Stimulated activated CD8-positive, alpha-beta memory T cell treated with anti-CD3 and anti-CD28 coated beads, Interleukin-7, amount 100 ng/mL, for 1 hour (primary cell): ENCODE measurements around the gene DNAJA4.
"Not testable (repeated sequence)": the region's sequence is repeated elsewhere in the genome, so short reads cannot be mapped to it uniquely, and the experiment has no call there.

ENCODE experiments used
- DNase-seq, 2 donors: peaks; one replicate each; pipeline ENCODE4 v3.0.0-alpha.2; 2020; ENCODE audit warnings: low read depth in 2 of 2

Gene DNAJA4

DNA sequence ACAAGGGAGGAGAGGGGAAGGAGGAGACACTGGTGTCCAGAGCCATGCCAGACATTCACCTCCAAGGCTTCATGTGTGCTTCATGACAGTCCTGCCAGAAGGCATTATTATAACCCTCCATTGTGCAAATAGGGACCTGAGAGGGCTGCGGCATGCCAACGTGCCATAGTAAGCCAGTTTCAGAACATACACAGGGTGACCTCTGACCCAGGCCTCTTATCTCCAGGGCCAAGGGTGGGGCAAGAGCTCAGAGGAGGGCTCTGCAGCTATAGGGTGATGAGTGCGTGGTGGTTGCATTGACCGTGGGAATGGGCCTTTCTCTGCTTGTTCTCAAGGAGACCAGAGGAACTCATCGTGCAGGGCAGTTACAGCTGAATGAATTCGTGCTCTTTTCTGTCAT, 20.3 kb upstream of the DNAJA4 start:
- DNase-seq: no peak

DNA sequence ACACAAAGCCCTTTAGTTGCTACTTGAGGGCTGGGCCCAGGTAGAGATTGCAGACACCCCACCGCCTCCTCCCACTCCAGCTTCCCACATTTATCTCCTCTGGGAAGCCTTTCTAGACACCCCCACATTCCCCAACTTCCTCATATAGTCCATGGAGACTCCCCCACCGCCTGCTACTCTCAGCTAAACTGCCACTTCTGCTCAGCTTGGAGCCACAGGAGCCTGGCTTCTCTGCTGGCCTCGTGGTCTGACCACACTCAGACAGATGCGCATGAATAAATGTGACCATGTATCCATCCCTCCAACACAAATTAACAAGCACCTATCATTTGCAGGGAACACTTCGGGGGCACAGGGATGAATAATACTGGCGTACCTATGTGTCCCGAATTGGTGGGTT, 19.5 kb upstream of the DNAJA4 start:
- no peak for DNase-seq

DNA sequence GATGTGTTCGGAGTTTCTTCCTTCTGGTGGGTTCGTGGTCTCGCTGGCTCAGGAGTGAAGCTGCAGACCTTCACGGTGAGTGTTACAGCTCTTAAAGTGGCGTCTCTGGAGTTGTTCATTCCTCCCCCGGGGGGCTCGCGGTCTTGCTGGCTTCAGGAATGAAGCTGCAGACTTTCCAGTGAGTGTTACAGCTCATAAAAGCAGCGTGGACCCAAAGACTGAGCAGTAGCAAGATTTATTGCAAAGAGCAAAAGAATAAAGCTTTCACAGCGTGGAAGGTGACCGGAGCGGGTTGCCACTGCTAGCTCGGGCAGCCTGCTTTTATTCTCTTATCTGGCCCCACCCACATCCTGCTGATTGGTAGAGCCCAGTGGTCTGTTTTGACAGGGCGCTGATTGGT, 19.0 kb upstream of the DNAJA4 start:
- DNase-seq: not testable (repeated sequence)

DNA sequence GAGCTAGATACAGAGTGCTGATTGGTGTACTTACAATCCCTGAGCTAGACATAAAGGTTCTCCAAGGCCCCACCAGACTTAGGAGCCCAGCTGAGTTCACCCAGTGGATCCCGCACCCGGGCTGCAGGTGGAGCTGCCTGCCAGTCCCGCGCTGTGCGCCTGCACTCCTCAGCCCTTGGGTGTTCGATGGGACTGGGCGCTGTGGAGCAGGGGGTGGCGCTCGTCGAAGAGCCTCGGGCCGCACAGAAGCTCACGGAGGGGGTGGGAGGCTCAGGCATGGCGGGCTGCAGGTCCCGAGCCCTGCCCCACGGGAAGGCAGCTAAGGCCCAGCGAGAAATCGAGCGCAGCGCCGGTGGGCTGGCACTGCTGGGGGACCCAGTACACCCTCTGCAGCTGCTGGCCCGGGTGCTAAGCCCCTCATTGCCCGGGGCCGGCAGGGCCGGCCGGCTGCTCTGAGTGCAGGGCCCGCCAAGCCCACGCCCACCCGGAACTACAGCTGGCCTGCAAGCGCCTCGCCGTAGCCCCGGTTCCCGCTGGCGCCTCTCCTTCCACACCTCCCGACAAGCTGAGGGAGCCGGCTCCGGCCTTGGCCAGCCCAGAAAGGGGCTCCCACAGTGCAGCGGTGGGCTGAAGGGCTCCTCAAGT, 18.3 kb upstream of the DNAJA4 start:
- not testable (repeated sequence) for DNase-seq

DNA sequence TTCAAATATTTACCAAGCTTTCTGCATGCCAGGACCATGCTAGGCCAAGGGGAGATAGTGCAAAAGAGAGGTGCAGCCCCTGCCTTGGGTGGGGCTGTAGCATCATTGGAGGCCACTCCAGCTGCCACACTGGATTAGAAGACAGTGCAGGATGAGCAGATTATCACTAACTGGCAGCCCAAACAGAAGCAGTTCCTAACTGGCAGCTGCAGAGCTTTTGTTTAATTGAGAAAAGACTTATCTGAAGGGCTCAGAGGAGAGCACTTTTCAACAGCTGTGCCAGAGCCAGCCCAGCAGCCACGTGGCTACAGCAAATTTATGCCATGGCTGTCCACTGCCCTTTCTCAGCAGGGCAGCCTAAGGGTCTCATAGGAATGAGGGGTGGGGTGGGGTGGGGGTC, 16.5 kb upstream of the DNAJA4 start:
- no peak for DNase-seq

DNA sequence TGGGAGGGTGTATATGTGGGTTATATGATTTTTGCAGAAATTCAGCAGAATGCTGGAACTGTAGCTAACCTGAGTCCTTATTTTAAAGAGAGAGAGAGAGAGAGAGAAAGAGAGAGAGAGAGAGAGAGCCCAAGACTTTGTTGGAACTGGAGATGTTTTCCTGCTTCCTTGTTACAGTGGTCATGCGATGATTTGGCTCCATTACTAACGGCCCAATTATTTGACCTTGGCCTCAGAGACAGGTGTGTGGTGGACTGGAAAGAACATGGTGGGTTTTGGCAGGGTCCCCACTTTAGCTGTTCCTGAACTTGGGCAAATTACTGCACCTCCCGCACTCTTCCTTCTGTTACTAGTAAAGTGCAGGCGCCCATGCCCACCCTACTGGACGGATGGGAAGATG, 15.2 kb upstream of the DNAJA4 start:
- no peak for DNase-seq

DNA sequence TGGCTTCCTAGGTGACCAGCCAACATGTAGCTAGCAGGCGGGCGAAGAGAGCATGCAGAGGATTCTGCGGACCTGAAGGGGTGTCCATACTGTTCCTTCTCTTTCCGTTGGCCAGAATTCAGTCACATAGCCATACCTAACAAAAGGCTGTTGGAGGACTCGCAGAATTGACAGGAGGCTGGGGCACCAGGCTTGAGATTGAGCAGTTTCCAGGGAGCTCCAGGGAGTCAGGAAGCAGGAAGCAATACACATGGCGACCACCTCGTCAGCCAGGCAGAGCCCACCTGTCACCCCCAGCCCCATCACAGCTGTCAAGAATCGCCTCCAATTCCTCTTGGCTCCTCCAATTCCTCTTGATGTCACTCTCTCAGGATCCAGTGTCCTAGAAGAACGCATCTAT, 13.2 kb upstream of the DNAJA4 start:
- no peak for DNase-seq

DNA sequence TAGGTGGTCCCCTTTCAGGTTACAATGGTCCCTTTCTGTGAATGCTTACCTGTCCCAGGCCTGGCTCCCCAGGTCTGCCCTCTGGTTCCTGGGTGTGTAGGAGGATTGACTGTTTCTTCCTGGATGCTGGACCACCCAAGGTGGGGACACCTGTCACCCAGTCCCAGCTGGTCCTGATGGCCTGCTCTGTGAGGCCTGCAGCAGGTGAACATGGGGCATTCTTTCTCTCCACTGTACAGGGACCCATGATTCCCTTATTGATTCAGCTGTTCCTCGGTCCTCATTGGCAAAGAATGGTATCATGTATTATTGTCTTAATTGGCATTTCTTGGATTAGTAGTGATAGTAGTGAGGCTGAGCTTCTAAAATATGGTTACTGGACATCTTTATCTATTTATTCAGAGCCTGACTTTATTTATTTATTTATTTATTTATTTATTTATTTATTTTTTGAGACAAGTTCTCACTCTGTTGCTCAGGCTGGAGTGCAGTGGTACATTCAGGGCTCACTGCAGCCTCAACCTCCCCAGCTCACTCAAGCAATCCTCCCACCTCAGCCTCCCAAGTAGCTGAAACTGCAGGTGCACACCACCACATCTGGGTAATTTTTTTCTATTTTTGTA, 8.8 kb upstream of the DNAJA4 start:
- DNase-seq: no peak

DNA sequence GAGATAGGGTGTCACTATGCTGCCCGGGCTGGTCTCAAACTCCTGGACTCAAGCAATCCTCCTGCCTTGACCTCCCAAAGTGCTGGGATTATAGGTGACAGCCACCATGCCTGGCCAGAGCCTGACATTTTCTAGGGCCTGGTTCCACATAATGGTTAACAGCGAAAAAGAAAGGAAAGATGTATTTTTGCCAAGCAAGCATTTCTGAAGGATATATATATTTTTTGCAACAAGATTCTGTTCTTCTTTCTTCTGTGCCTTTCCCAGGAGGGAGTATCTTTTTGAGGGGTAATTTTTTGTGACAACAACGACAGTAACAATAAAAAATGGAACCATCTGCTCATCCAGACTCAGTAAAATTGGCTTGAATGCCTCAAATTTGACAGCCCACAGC, 8.3 kb upstream of the DNAJA4 start:
- DNase-seq: no peak

DNA sequence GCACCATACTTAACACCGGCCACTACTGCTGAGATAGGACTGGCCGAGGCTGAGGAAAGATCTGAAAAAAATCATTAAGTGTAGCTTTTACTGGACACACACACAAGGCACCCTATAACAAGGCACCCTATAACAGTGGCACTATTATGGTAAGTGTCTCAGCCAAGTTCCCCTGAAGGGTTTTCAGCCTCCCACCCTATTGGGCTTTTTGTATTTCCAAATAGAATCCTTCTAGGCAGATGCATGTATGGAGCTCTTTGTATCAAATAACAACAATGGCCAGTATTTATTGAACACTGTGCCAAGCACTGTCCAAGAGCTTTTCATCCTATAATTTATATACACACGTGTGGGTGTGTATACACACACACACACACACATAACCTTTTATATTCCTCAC, 6.7 kb upstream of the DNAJA4 start:
- no peak for DNase-seq

DNA sequence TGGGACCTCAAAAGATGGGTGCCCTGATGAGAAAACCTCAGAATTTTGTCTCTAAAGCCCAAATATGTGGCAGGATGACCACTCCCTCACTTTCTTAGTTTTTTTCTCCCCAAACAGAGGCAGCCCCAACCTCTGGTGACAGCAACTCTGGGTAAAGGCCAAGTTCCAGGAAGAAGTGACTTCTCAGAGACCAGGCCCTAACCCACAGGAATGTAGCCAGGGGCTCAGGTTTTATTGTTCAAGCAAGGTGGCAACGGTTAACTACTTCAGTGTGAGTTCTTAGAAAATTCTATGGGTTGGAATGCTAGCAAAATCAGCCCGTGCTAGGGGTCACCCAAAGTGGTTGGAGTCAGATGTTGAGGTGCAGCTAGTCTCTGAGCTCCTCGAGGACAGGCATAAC, 5.1 kb upstream of the DNAJA4 start:
- no peak for DNase-seq

DNA sequence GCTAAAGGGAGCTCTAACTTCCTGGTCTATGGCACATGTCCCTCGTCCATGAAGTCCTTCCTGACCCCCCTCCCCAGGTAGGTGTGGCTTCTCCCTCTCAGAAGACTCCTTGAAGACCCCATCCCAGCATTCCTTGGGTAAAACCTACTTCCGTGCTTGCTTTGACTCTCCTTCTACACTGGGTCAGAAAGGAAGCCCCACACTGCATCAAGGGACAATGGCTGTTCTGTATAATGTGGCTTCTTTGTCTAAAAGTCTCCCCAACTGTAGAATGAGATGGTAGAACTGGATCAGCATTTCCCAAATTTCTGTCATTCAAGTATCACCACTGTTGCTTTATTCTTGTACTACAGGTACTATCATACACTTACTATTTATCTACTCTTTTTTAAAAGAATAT, 3.9 kb upstream of the DNAJA4 start:
- no peak for DNase-seq

DNA sequence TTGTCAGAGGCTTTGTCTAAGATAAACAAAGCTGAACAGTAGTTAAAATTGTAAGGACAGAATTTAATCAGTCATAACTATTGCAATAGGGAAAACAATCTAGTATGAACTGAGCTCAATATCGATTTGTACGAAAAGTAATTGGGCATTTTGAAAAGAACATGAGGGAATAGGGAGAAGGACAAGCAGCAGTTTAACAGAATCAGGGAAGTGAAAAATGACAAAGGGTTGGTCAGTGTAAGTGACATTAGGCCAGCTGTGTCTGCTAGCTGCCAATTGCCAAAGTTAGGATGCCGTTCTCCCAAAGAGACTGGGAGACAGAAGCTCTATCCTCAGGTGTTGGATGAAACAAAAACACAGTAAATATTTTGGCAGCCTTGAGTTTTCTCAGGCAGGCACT, 3.3 kb upstream of the DNAJA4 start:
- DNase-seq: no peak

DNA sequence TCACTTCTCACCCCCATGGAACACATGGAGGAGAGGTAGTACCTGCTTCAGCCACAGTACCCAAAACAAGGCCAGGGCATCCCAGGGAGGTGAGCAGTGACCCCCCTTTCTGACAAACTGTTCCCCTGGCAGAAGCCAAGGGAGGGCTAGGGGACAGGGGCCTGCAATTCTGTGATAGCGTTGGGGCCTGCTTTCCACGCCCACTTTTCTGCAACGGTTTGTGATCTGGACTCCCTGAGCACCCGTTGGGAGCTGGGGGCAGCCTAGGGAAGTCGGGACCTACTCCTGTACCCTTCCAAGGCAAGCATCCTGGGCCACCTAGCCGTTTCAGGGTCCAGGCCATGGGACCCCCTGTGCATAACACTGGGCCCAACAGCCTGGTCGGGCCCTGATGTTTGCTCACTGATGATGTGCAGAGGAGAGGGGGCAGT, 996 bp upstream of the DNAJA4 start:
- no peak for DNase-seq

DNA sequence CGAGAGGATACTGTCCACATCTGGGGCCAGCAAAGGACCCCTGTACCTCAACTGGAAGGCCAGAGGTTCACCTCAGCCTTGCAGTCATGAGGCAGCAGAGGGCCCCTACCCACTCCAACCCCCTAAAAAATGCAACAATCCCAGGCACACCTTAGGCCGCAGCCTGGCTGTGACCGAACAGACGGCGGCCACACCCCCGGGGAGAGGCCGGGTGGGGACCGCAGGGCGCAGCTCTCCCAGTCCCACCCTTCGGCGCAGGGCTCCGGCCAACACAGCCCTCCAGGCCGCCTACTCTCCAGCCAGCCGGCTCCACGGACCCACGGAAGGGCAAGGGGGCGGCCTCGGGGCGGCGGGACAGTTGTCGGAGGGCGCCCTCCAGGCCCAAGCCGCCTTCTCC, 457 bp upstream of the DNAJA4 start:
- DNase-seq: no peak

DNA sequence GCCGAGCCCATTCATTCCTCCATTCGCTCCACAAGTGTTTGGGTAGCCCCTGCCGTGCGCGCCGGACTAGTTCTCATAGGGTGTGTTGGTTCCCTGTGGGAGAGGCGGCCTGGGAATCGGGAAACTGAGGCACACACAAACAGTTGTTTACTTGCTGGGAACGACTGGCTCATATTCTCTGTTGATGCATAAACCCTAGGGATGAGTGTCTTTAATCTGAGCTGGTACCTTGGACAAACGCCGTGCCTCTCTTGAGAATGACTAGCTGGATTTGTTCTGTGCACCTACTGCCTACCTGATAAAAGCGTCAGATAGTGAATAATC, 737 bp downstream of the DNAJA4 start:
- DNase-seq: no peak

DNA sequence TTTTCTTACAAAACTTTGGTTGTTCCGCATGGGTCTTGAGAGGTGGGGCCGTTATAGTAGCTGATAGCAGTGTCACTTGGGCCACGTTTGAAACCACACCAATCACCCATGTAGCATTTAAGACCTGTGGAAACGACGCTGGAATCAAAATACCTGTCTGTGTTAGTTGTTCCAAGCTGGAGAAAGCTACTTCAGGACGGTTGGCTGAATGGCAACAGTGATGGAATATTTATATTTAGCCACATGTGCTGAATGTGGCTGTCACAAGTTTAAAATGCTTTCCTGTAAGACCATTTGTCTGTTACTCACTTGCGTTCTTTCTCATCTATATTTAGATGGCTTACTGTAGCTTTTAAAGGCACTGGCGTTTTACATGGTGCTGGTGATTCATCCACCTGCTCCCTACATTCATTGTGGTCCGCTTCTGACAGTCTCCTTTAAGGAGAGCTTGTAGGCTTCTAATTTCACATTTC, 1.4 kb downstream of the DNAJA4 start:
- DNase-seq: no peak

DNA sequence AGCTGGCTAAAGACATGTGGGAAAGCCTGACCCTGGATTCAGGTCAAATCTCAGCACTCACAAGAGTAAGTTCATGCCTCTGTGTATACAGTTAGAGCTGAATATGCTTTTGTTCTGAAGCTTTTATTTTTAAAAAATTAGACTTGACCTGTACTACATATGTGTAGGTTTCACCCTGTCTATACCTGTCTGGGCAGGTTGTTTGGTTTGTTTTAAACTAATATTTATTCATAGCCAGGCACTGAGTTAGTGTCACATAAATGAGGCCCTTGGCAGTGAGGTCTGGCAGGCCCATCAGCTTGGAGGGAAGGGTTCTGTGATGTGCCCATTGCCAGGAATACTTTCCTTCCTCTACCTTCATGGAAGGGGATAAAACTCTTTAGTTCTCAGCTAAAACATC, 1.9 kb downstream of the DNAJA4 start:
- no peak for DNase-seq

DNA sequence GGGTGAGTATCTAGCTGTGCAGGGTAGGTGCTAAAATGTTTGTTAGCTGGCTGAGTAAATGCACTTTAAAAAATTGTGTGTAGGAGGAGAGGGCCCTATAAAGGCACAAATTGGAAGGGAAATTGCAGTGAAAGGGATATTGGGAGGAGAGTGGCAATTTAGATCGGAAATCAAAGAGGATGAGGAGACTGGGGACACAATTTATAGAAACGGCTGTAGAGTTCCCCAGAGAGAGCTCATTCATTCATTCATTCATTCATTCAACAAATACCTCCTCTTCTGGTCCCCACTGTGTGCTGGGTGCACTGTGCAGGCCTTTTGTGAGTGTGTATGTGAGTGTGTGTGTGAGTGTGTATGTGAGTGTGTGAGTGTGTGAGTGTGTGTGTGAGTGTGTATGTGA, 2.4 kb downstream of the DNAJA4 start:
- no peak for DNase-seq

DNA sequence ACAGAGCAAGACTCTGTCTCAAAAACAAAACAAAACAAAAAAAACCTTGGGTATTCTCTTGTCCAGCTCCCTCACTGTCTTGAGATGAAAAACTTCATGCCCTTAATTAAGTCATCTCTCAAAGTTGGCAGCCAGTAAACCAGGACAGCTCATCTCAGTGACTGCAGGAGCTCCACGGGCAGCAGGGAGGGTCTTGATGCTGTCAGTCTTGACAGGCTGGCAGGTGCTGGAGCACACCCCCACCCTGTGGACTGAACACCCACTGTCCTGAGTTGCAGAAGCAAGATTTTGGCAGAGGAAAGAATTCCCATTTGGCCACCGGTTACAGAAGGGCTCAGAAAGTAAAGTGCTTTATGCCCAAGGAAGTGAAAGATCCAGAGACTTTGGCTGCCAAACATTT, 8.0 kb downstream of the DNAJA4 start:
- DNase-seq: no peak

DNA sequence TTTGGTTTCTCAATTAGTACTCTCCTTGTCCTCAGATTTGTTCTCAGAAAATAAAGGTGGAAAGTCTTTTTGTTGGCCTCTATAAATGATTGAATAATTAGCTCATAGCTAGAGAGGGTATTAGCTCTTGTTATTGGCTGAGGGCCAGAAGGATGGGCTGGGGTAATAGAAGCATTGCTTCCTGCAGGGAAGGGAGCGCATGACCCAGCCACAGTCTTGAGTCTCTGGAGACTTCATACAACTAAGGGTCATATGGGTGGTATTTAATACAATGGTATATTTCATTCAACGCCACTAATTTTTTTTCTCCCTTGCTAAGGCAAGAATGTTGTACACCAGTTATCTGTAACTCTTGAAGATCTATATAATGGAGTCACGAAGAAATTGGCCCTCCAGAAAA, 8.4 kb downstream of the DNAJA4 start:
- no peak for DNase-seq

DNA sequence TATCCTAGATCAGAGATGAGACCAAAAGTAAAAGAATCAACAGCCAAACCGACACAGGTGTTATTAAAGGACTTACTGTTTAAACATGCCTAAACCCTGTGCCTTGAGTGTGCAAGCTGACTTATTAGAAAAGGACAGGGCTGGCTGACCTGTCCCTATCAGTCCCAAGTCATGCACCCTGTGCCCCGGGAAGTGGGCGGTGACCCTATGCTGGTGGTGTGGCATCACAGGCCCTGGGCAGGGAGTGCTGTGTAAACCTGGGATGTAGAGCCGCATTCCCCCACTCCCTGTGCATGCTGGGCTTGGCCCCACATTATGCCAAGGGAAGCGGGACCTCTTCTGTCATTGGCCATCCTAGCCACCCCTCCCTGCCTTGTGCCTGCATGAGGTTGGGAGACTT, 10.6 kb downstream of the DNAJA4 start:
- DNase-seq: no peak

DNA sequence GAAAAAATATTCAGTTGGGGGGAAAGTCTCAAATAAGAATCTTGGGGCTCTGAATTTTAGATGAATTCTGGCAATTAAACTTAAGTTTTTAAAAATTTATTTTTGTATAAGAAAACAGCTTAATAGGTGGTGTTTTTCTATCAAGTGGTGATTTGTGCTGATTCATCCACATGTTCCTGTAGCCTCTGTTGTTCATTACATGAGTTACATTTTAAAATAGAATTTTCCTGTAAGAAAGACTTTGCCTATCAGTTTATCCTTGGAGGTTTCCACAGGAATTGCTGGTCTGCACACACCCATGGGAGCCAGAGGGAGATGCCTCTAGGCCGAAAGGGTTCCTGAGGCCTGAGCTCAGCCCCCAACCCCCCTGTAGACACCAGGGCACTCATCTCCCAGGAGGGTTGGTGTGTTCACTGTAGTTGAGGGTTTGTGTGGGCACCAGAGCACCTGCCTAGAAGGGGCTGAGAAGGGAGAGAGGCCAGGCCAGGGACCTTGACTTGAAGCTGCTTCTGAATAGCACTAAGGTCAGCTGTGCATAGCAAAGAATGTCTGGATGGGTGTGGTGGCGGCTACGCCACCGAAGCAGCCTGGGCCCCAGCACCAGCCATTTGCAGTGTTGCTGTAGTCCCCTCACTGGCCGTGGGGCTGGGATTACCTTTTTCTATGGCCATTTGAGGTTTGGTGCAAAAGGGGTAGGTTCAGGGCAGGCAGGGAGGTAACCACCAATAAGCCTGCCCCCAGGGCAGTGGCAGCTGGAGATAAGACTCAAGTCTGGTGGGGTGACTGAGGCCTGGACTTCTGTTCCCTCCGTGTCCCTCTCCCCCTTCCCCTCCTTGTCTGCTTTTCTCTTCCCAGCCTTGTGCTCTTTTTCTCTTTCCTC, 11.9 kb downstream of the DNAJA4 start:
- no peak for DNase-seq
